ENCODE measurements around the gene KNL1. TPM values are rescaled to one million over a fixed set of nuclear protein-coding genes. Genes with fewer than 3 reads are reported as not detected.
"Not testable (repeated sequence)": the region's sequence is repeated elsewhere in the genome, so short reads cannot be mapped to it uniquely, and the experiment has no call there.

Gene KNL1
- total RNA-seq, 4 donors from 2014 or later, result 0.10 to 0.33 (median 0.33) TPM; not detected in 1

GRCh38 chr15:40565333-40566238 lies 28.5 kb upstream of the KNL1 start:
- TF ChIP-seq CTCF (IDR thresholded peaks at IDR 0.05 in 4 of 5, conservative IDR thresholded peaks at IDR 0.05 in 1 of 5), result no peak
- no peak for TF ChIP-seq POLR2A (IDR thresholded peaks at IDR 0.05)
- Histone ChIP-seq H3K27ac (peak overlapping the region; percentile 96 to 99 (median 97)), H3K27me3 (no peaks in the 10 kb centered on the region), H3K4me3 (peak overlapping the region; percentile 46 to 92 (median 68)), H3K4me1 (peaks cover 44 to 53% of the 10 kb centered on the region in 2 donors), H3K9me3 (no peaks in the 10 kb centered on the region), H3K36me3 (peaks cover 0 to 4% of the 10 kb centered on the region in 2 donors)
- in situ Hi-C loops (cut with MboI; ENCODE audit: low sequenced_read_pairs in 4 of 4) (no loop called here), intact Hi-C loops (cut with DNase I; ENCODE audit: low total_unique reads) (loop anchor here (1.0 to 10.0 kb wide), 5 partner anchors 15 to 461 kb away; partner anchors contain the start of genes BAHD1, BMF and RMDN3)
- DNase-seq (no peak), ATAC-seq (no peak)

- TF ChIP-seq CTCF (IDR thresholded peaks at IDR 0.05 in 4 of 5, conservative IDR thresholded peaks at IDR 0.05 in 1 of 5) (no peak), POLR2A (IDR thresholded peaks at IDR 0.05) (no peak)
- no peak for ATAC-seq
- peaks cover 0 to 11% of the 10 kb centered on the region in 2 donors for H3K36me3 ChIP-seq
- H3K27me3 ChIP-seq, result no peaks in the 10 kb centered on the region
- no peak overlapping the region for H3K4me3 ChIP-seq
- H3K4me1 ChIP-seq, result peaks cover 31 to 44% of the 10 kb centered on the region in 2 donors
- H3K27ac ChIP-seq, result no peak overlapping the region
- in situ Hi-C loops (cut with MboI; ENCODE audit: low sequenced_read_pairs in 4 of 4) (no loop called here), intact Hi-C loops (cut with DNase I; ENCODE audit: low total_unique reads) (loop anchor here (5.0 to 10.0 kb wide), 4 partner anchors 50 to 462 kb away; partner anchors contain the start of genes BAHD1, BMF and RMDN3)
- no peaks in the 10 kb centered on the region for H3K9me3 ChIP-seq
- DNase-seq, result no peak
These were observed 26.9 kb upstream of the KNL1 start for GRCh38 chr15:40567111-40567510.

GRCh38 chr15:40569129-40569953 lies 24.7 kb upstream of the KNL1 start, which contains the start of gene RPUSD2:
Gene RPUSD2, plus strand, starts transcription at chr15:40569299. Its CDS starts 39 bp downstream, at chr15:40569338.
- peak; percentile 66 to 68 for ATAC-seq
- Histone ChIP-seq H3K9me3 (no peaks in the 10 kb centered on the region), H3K4me3 (peak within 1 kb of the TSS; percentile 81 to 98 (median 88)), H3K4me1 (peaks cover 14 to 22% of the 10 kb centered on the region in 2 donors), H3K27me3 (no peaks in the 10 kb centered on the region), H3K36me3 (peaks cover 0 to 24% of the 10 kb centered on the region in 2 donors), H3K27ac (peak within 1 kb of the TSS; percentile 79 to 94 (median 86))
- in situ Hi-C loops (cut with MboI; ENCODE audit: low sequenced_read_pairs in 4 of 4), result no loop called here
- peak; percentile 89 to 90 for DNase-seq
- TF ChIP-seq POLR2A (IDR thresholded peaks at IDR 0.05) (peak; percentile 72 to 81), CTCF (IDR thresholded peaks at IDR 0.05 in 4 of 5, conservative IDR thresholded peaks at IDR 0.05 in 1 of 5) (no peak)
- intact Hi-C loops (cut with DNase I; ENCODE audit: low total_unique reads), result loop anchor here (2.0 to 10.0 kb wide), 5 partner anchors 25 to 465 kb away; partner anchors contain the start of genes BAHD1, BMF, KNL1 and RMDN3

GRCh38 chr15:40575113-40575512 lies 18.9 kb upstream of the KNL1 start:
- Histone ChIP-seq H3K4me3 (no peak overlapping the region), H3K27ac (no peak overlapping the region), H3K36me3 (peaks cover 0 to 32% of the 10 kb centered on the region in 2 donors), H3K4me1 (peaks cover 6 to 7% of the 10 kb centered on the region in 2 donors), H3K9me3 (no peaks in the 10 kb centered on the region), H3K27me3 (no peaks in the 10 kb centered on the region)
- no peak for TF ChIP-seq CTCF (IDR thresholded peaks at IDR 0.05 in 4 of 5, conservative IDR thresholded peaks at IDR 0.05 in 1 of 5)
- no peak for TF ChIP-seq POLR2A (IDR thresholded peaks at IDR 0.05)
- intact Hi-C loops (cut with DNase I; ENCODE audit: low total_unique reads), result no loop called here
- DNase-seq, result no peak
- in situ Hi-C loops (cut with MboI; ENCODE audit: low sequenced_read_pairs in 4 of 4), result loop anchor here in 1 of 4 donors (10.0 kb wide), 1 partner anchor 60 kb away; no protein-coding TSS in a partner anchor
- no peak for ATAC-seq

GRCh38 chr15:40576914-40577313 lies 17.1 kb upstream of the KNL1 start:
- H3K4me3 ChIP-seq; H3K9me3 ChIP-seq; intact Hi-C loops (cut with DNase I; ENCODE audit: low total_unique reads); H3K27ac ChIP-seq; H3K4me1 ChIP-seq; H3K27me3 ChIP-seq; DNase-seq; ATAC-seq: not testable (repeated sequence)
- in situ Hi-C loops (cut with MboI; ENCODE audit: low sequenced_read_pairs in 4 of 4), result loop anchor here in 1 of 4 donors (10.0 kb wide), 1 partner anchor 62 kb away; no protein-coding TSS in a partner anchor
- peaks cover 0 to 24% of the 10 kb centered on the region in 2 donors for H3K36me3 ChIP-seq

All from gastrocnemius medialis (tissue), 4 donors.